Measurements from ENCODE around the gene CD276.

- no peak for TF ChIP-seq CTCF (IDR thresholded peaks at IDR 0.05)
- no peak for TF ChIP-seq POLR2A (IDR thresholded peaks at IDR 0.05)
- TF ChIP-seq POLR2AphosphoS5 (IDR thresholded peaks at IDR 0.05) = no peak
These were observed 70.3 kb downstream of the CD276 start for GRCh38 chr15:73754461-73754860.

Data from suprapubic skin (tissue), 4 donors.